ENCODE measurements around the gene GJA3.

GJA3 gene

GRCh38 chr13:20174656-20175405 is 14.0 kb upstream of the GJA3 start:
- TF ChIP-seq TAF1 (IDR thresholded peaks at IDR 0.05; ENCODE audit: borderline replicate concordance, insufficient read depth, low read length) (no peak), POLR2AphosphoS5 (IDR thresholded peaks at IDR 0.05; ENCODE audit: low read depth, low read length) (no peak), SIN3A (IDR thresholded peaks at IDR 0.05; ENCODE audit: borderline replicate concordance, insufficient read depth, low read length) (no peak), REST (IDR thresholded peaks at IDR 0.05; ENCODE audit: insufficient read depth in 1 of 2, low read depth in 2 of 2, low read length in 2 of 2) (no peak)

GRCh38 chr13:20173116-20173746 is 12.4 kb upstream of the GJA3 start:
- TF ChIP-seq POLR2AphosphoS5 (IDR thresholded peaks at IDR 0.05; ENCODE audit: low read depth, low read length) (no peak), TAF1 (IDR thresholded peaks at IDR 0.05; ENCODE audit: borderline replicate concordance, insufficient read depth, low read length) (no peak), SIN3A (IDR thresholded peaks at IDR 0.05; ENCODE audit: borderline replicate concordance, insufficient read depth, low read length) (no peak), REST (IDR thresholded peaks at IDR 0.05; ENCODE audit: insufficient read depth in 1 of 2, low read depth in 2 of 2, low read length in 2 of 2) (no peak), FOXP2 (optimal IDR thresholded peaks at IDR 0.05; ENCODE audit: borderline replicate concordance, extremely low read depth, extremely low read length, insufficient read depth) (no peak)

GRCh38 chr13:20171364-20171763 is 10.5 kb upstream of the GJA3 start:
- TF ChIP-seq FOXP2 (optimal IDR thresholded peaks at IDR 0.05; ENCODE audit: borderline replicate concordance, extremely low read depth, extremely low read length, insufficient read depth): no peak

GRCh38 chr13:20170921-20171320 is 10.1 kb upstream of the GJA3 start:
- TF ChIP-seq REST (IDR thresholded peaks at IDR 0.05; ENCODE audit: insufficient read depth in 1 of 2, low read depth in 2 of 2, low read length in 2 of 2) (no peak), SIN3A (IDR thresholded peaks at IDR 0.05; ENCODE audit: borderline replicate concordance, insufficient read depth, low read length) (no peak), POLR2AphosphoS5 (IDR thresholded peaks at IDR 0.05; ENCODE audit: low read depth, low read length) (no peak)

GRCh38 chr13:20168396-20168795 is 7.5 kb upstream of the GJA3 start:
- TF ChIP-seq TAF1 (IDR thresholded peaks at IDR 0.05; ENCODE audit: borderline replicate concordance, insufficient read depth, low read length): no peak
- TF ChIP-seq POLR2AphosphoS5 (IDR thresholded peaks at IDR 0.05; ENCODE audit: low read depth, low read length): no peak
- TF ChIP-seq REST (IDR thresholded peaks at IDR 0.05; ENCODE audit: insufficient read depth in 1 of 2, low read depth in 2 of 2, low read length in 2 of 2): no peak
- no peak for TF ChIP-seq FOXP2 (optimal IDR thresholded peaks at IDR 0.05; ENCODE audit: borderline replicate concordance, extremely low read depth, extremely low read length, insufficient read depth)
- no peak for TF ChIP-seq SIN3A (IDR thresholded peaks at IDR 0.05; ENCODE audit: borderline replicate concordance, insufficient read depth, low read length)
